GM23248 (cell line): Measurements from ENCODE around the gene FGF14.

Source experiments
- EZH2 ChIP-seq: fragments of 200-600 bp; sonication (generic); IDR thresholded peaks from 2 replicates; pipeline ENCODE4 v1.6.1; 2018; ENCODE audit warnings: antibody characterized with exemption, mild to moderate bottlenecking; ENCODE audit not compliant: insufficient read depth, poor library complexity, severe bottlenecking
- EZH2phosphoT487 ChIP-seq: fragments of 200-600 bp; sonication (generic); IDR thresholded peaks from 2 replicates; pipeline ENCODE4 v1.6.1; 2018; ENCODE audit warnings: antibody characterized with exemption, moderate library complexity, mild to moderate bottlenecking, low read depth; ENCODE audit not compliant: insufficient read depth

- TF ChIP-seq EZH2 (no peak), EZH2phosphoT487 (no peak)
Observed at GRCh38 chr13:101925731-101926130, 476.1 kb downstream of the FGF14 start.
